Activated CD4-positive, alpha-beta memory T cell treated with anti-CD3 and anti-CD28 coated beads for 36 hours (primary cell): ENCODE measurements around the gene INSR. TPM values are rescaled to one million over a fixed set of nuclear protein-coding genes. Genes with fewer than 3 reads are reported as not detected.

Source experiments
- CTCF ChIA-PET: fragments of 350-600 bp; sonication (Branson Sonifier 250); formaldehyde crosslinking; loops from one replicate; lab custom pipeline; 2021; ENCODE audit warnings: antibody characterized with exemption, inconsistent platforms; lab: Charles Lee
- POLR2A ChIA-PET: fragments of 350-600 bp; sonication (Branson Sonifier 250); formaldehyde crosslinking; loops from one replicate; lab custom pipeline; 2021; ENCODE audit warnings: antibody characterized with exemption; lab: Charles Lee
- DNase-seq: peaks from one replicate; pipeline ENCODE4 v3.0.0-alpha.2; 2020
- H3K27ac Mint-ChIP-seq: one replicate; pipeline ENCODE4 v1.8.0; 2021; ENCODE audit warnings: mixed read lengths
- H3K27me3 Mint-ChIP-seq: one replicate; pipeline ENCODE4 v1.8.0; 2021; ENCODE audit warnings: mixed read lengths
- H3K36me3 Mint-ChIP-seq: one replicate; pipeline ENCODE4 v1.8.0; 2021; ENCODE audit warnings: mixed read lengths
- H3K4me1 Mint-ChIP-seq: one replicate; pipeline ENCODE4 v1.8.0; 2021; ENCODE audit warnings: low read depth, mixed read lengths
- H3K4me3 Mint-ChIP-seq: one replicate; pipeline ENCODE4 v1.8.0; 2021; ENCODE audit warnings: mild to moderate bottlenecking, mixed read lengths
- H3K9me3 Mint-ChIP-seq: one replicate; pipeline ENCODE4 v1.8.0; 2021; ENCODE audit warnings: mixed read lengths
- intact Hi-C: fragments of 100-400 bp; cut with micrococcal nuclease; formaldehyde crosslinking; loops from one replicate; pipeline ENCODE4 v1.15.1; 2023
- total RNA-seq, 2 experiments: library from RNA; stranded (reverse); gene quantifications; one replicate each; pipeline ENCODE4 v1.2.3, GENCODE V29; 2021

Gene INSR
- total RNA-seq, 2 experiments from 2014 or later, result 2.9 to 3.3 TPM

DNA sequence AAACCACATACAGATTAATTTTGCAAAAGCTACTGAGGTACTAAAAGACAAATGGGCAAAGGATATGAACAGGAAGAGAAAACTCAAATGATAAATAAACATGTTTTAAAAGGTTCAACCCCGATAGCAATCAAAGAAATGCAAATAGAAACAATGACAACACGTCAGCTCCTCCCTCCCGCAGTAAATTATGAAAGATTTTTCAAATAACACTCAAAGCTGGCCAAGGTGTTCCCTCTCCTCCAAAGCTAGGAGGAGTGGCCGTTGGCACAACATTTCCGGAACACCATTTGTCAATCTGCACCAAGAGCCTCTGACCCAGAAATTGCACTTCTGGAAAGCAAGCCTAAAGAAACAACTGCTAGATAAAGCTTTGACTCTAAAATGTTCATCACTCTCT, 28.3 kb downstream of the INSR start:
- Mint-ChIP-seq H3K9me3 (no peaks in the 10 kb centered on the region), H3K27me3 (peaks cover 3% of the 10 kb centered on the region), H3K4me1 (no peaks in the 10 kb centered on the region), H3K27ac (no peak overlapping the region), H3K36me3 (no peaks in the 10 kb centered on the region), H3K4me3 (no peak overlapping the region)
- no peak for DNase-seq
- POLR2A ChIA-PET, result interaction anchor here (0.6 kb wide), 1 partner anchor 75 kb away, joined by 5 read pairs; no protein-coding TSS in a partner anchor
- CTCF ChIA-PET, result interaction anchor here (1.0 kb wide), 1 partner anchor 88 kb away, joined by 3 read pairs; no protein-coding TSS in a partner anchor
- intact Hi-C loops, result no loop called here

- intact Hi-C loops, result no loop called here
- no peak for DNase-seq
- Mint-ChIP-seq H3K9me3 (no peaks in the 10 kb centered on the region), H3K4me3 (no peak overlapping the region), H3K27me3 (peaks cover 3% of the 10 kb centered on the region), H3K4me1 (no peaks in the 10 kb centered on the region), H3K36me3 (no peaks in the 10 kb centered on the region), H3K27ac (no peak overlapping the region)
- CTCF ChIA-PET, result interaction anchor here (1.8 kb wide), 1 partner anchor 75 kb away, joined by 4 read pairs; no protein-coding TSS in a partner anchor
- POLR2A ChIA-PET, result no interaction called here
Measured at GRCh38 chr19:7264858-7265257, 29.4 kb downstream of the INSR start.

DNA sequence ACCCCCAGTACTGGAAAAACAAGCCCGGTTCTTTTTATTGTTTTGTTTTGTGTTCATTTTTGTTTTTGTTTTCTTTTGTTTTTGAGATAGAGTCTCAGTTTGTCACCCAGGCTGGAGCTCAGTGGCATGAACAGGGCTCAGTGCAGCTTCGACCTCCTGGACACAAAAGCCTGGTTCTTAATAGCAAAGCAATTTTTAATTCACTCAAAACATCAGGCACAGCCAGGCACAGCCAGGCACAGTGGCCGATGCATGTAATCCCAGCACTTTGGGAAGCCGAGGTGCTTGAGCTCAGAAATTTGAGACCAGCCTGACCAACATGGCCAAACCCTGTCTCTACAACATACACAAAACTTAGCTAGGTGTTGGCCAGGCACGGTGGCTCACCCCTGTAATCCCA, 30.7 kb downstream of the INSR start:
- no peaks in the 10 kb centered on the region for H3K9me3 Mint-ChIP-seq
- H3K4me3 Mint-ChIP-seq, result no peak overlapping the region
- no peak overlapping the region for H3K27ac Mint-ChIP-seq
- no peaks in the 10 kb centered on the region for H3K4me1 Mint-ChIP-seq
- POLR2A ChIA-PET, result no interaction called here
- CTCF ChIA-PET, result interaction anchor here (1.8 kb wide), 1 partner anchor 76 kb away, joined by 4 read pairs; no protein-coding TSS in a partner anchor
- intact Hi-C loops, result no loop called here
- H3K36me3 Mint-ChIP-seq, result no peaks in the 10 kb centered on the region
- no peak for DNase-seq
- no peaks in the 10 kb centered on the region for H3K27me3 Mint-ChIP-seq

- intact Hi-C loops, result no loop called here
- ChIA-PET POLR2A (no interaction called here), CTCF (interaction anchor here (0.7 to 1.8 kb wide), 2 partner anchors 26 to 77 kb away, joined by 3 to 4 read pairs; no protein-coding TSS in a partner anchor)
- Mint-ChIP-seq H3K27me3 (no peaks in the 10 kb centered on the region), H3K4me3 (no peak overlapping the region), H3K27ac (no peak overlapping the region), H3K4me1 (no peaks in the 10 kb centered on the region), H3K36me3 (no peaks in the 10 kb centered on the region), H3K9me3 (no peaks in the 10 kb centered on the region)
- DNase-seq, result no peak
Measured at GRCh38 chr19:7263066-7263465, 31.1 kb downstream of the INSR start.

- Mint-ChIP-seq H3K4me1 (no peaks in the 10 kb centered on the region), H3K27ac (no peak overlapping the region), H3K27me3 (no peaks in the 10 kb centered on the region), H3K9me3 (no peaks in the 10 kb centered on the region), H3K36me3 (no peaks in the 10 kb centered on the region), H3K4me3 (no peak overlapping the region)
- ChIA-PET POLR2A (no interaction called here), CTCF (interaction anchor here (0.7 kb wide), 1 partner anchor 26 kb away, joined by 3 read pairs; no protein-coding TSS in a partner anchor)
- intact Hi-C loops, result no loop called here
- no peak for DNase-seq
Measured at GRCh38 chr19:7262470-7262869, 31.7 kb downstream of the INSR start.

DNA sequence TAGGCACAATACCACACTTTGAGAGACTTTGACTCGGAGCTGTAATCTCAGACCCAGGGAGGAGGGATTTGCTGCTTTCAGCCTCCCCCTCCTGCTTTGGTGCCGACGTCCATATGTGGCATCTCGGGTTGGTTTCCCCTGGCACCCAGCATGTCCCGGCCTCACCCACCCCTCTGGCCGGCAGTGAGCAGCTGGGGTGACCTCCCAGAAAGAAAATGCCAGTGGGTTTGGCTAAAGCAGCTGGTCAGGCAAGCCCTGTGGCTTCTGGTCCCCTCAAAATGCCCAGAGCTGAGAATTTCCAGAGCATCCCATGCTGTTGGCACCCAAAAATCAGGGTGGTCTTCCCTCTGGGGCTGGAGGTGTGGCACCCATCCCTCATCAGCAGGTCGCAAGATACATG, 34.1 kb downstream of the INSR start:
- Mint-ChIP-seq H3K4me3 (no peak overlapping the region), H3K4me1 (no peaks in the 10 kb centered on the region), H3K36me3 (no peaks in the 10 kb centered on the region), H3K27me3 (no peaks in the 10 kb centered on the region), H3K27ac (no peak overlapping the region), H3K9me3 (no peaks in the 10 kb centered on the region)
- ChIA-PET CTCF (interaction anchor here (0.6 to 1.1 kb wide), 2 partner anchors 15 to 66 kb away, joined by 3 to 6 read pairs; no protein-coding TSS in a partner anchor), POLR2A (no interaction called here)
- no peak for DNase-seq
- intact Hi-C loops, result no loop called here

- no peak for DNase-seq
- H3K27ac Mint-ChIP-seq, result no peak overlapping the region
- H3K36me3 Mint-ChIP-seq, result no peaks in the 10 kb centered on the region
- H3K4me3 Mint-ChIP-seq, result no peak overlapping the region
- no peaks in the 10 kb centered on the region for H3K27me3 Mint-ChIP-seq
- H3K9me3 Mint-ChIP-seq, result no peaks in the 10 kb centered on the region
- ChIA-PET CTCF (interaction anchor here (1.1 kb wide), 1 partner anchor 67 kb away, joined by 6 read pairs; no protein-coding TSS in a partner anchor), POLR2A (no interaction called here)
- no peaks in the 10 kb centered on the region for H3K4me1 Mint-ChIP-seq
- intact Hi-C loops, result no loop called here
Measured at GRCh38 chr19:7258840-7259395, 35.3 kb downstream of the INSR start.

- intact Hi-C loops, result no loop called here
- H3K27ac Mint-ChIP-seq, result no peak overlapping the region
- ChIA-PET POLR2A (no interaction called here), CTCF (no interaction called here)
- H3K4me3 Mint-ChIP-seq, result no peak overlapping the region
- H3K27me3 Mint-ChIP-seq, result no peaks in the 10 kb centered on the region
- no peaks in the 10 kb centered on the region for H3K4me1 Mint-ChIP-seq
- no peaks in the 10 kb centered on the region for H3K9me3 Mint-ChIP-seq
- DNase-seq, result no peak
- no peaks in the 10 kb centered on the region for H3K36me3 Mint-ChIP-seq
Measured at GRCh38 chr19:7258041-7258839, 36.0 kb downstream of the INSR start.

DNA sequence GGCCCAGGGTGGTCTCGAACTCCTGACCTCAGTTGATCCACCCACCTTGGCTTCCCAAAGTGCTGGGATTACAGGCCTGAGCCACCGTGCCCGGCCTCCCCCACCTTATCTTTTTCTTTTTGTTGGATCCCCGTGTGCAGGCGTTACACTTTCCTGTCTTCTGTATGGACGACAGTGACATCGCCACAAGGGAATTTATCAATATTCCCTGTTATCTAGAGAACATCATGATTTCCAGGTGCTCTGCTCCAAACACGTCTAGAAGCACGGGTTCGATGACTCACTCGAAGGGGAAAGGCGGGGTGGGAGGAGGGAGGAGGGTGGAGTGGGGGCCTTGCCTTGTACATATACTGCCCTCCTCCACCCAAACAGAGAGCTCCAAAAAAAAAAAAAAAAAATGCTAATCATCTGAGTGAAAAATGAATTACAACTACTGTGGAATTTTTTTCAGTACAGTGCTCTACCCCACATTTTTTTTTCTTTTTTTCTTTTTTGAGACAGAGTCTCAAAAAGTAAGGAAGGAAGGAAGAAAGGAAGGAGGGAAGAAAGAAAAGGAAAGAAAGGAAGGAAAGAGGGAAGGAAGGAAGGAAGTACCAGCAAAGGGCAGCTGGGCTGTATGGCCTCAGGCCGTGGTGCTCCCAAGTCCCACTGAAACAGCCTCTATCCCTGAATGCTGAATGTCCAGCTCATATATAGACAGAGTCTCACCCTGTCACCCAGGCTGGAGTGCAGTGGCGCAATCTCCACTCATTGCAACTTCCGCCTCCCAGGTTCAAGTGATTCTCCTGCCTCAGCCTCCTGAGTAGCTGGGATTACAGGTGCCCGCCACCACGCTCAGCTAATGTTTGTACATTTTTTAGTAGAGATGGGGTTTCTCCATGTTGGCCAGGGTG, 36.8 kb downstream of the INSR start:
- CTCF ChIA-PET, result no interaction called here
- POLR2A ChIA-PET, result no interaction called here
- Mint-ChIP-seq H3K4me1 (no peaks in the 10 kb centered on the region), H3K4me3 (no peak overlapping the region), H3K9me3 (no peaks in the 10 kb centered on the region), H3K27ac (no peak overlapping the region), H3K27me3 (no peaks in the 10 kb centered on the region), H3K36me3 (no peaks in the 10 kb centered on the region)
- DNase-seq, result no peak
- intact Hi-C loops, result no loop called here

- intact Hi-C loops, result no loop called here
- no peaks in the 10 kb centered on the region for H3K9me3 Mint-ChIP-seq
- CTCF ChIA-PET, result no interaction called here
- H3K36me3 Mint-ChIP-seq, result no peaks in the 10 kb centered on the region
- peaks cover 4% of the 10 kb centered on the region for H3K27me3 Mint-ChIP-seq
- DNase-seq, result no peak
- H3K27ac Mint-ChIP-seq, result no peak overlapping the region
- POLR2A ChIA-PET, result no interaction called here
- no peak overlapping the region for H3K4me3 Mint-ChIP-seq
- no peaks in the 10 kb centered on the region for H3K4me1 Mint-ChIP-seq
Measured at GRCh38 chr19:7255631-7256030, 38.6 kb downstream of the INSR start.

- CTCF ChIA-PET, result no interaction called here
Measured at GRCh38 chr19:7255119-7255518, 39.1 kb downstream of the INSR start.

DNA sequence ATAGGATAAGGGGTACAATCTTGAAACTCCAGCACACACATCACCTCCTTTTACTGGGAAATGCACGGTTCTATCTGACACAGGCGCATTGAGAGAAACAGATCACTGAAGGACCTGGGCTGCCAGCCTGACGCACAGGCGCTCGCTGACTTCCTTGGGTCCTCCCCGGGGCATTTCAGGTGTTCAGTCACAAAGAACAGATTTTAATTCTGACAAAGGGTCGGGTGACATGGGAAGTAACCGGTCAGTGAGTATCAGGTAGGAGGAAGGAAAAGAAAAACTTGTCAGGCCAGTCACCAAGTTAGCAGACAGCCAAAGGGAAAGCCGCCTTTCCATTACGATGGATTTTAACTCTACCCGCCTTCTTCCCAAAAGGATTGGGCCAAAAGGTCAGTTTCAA, 39.6 kb downstream of the INSR start:
- H3K27ac Mint-ChIP-seq, result no peak overlapping the region
- no peaks in the 10 kb centered on the region for H3K9me3 Mint-ChIP-seq
- intact Hi-C loops, result no loop called here
- ChIA-PET POLR2A (no interaction called here), CTCF (no interaction called here)
- no peak overlapping the region for H3K4me3 Mint-ChIP-seq
- no peaks in the 10 kb centered on the region for H3K4me1 Mint-ChIP-seq
- no peaks in the 10 kb centered on the region for H3K36me3 Mint-ChIP-seq
- no peak for DNase-seq
- peaks cover 4% of the 10 kb centered on the region for H3K27me3 Mint-ChIP-seq

More at GRCh38 chr19:7255119-7255518, 39.1 kb downstream of the INSR start:
- no peaks in the 10 kb centered on the region for H3K4me1 Mint-ChIP-seq
- no peak for DNase-seq
- no peak overlapping the region for H3K27ac Mint-ChIP-seq
- H3K27me3 Mint-ChIP-seq, result peaks cover 4% of the 10 kb centered on the region
- intact Hi-C loops, result no loop called here
- H3K9me3 Mint-ChIP-seq, result no peaks in the 10 kb centered on the region
- no peak overlapping the region for H3K4me3 Mint-ChIP-seq
- no peaks in the 10 kb centered on the region for H3K36me3 Mint-ChIP-seq
- POLR2A ChIA-PET, result no interaction called here
